HG03439 (cell line): ENCODE results near the gene PLAGL1.
"Not testable (repeated sequence)": the region's sequence is repeated elsewhere in the genome, so short reads cannot be mapped to it uniquely, and the experiment has no call there.

Source experiments
- ATAC-seq: cut with Tn5 transposase; IDR thresholded peaks from one replicate; pipeline ENCODE4 v1.9.1; 2021; ENCODE audit warnings: mild to moderate bottlenecking, moderate library complexity; ENCODE audit not compliant: unreplicated experiment

PLAGL1 gene, protein sequence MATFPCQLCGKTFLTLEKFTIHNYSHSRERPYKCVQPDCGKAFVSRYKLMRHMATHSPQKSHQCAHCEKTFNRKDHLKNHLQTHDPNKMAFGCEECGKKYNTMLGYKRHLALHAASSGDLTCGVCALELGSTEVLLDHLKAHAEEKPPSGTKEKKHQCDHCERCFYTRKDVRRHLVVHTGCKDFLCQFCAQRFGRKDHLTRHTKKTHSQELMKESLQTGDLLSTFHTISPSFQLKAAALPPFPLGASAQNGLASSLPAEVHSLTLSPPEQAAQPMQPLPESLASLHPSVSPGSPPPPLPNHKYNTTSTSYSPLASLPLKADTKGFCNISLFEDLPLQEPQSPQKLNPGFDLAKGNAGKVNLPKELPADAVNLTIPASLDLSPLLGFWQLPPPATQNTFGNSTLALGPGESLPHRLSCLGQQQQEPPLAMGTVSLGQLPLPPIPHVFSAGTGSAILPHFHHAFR

DNA sequence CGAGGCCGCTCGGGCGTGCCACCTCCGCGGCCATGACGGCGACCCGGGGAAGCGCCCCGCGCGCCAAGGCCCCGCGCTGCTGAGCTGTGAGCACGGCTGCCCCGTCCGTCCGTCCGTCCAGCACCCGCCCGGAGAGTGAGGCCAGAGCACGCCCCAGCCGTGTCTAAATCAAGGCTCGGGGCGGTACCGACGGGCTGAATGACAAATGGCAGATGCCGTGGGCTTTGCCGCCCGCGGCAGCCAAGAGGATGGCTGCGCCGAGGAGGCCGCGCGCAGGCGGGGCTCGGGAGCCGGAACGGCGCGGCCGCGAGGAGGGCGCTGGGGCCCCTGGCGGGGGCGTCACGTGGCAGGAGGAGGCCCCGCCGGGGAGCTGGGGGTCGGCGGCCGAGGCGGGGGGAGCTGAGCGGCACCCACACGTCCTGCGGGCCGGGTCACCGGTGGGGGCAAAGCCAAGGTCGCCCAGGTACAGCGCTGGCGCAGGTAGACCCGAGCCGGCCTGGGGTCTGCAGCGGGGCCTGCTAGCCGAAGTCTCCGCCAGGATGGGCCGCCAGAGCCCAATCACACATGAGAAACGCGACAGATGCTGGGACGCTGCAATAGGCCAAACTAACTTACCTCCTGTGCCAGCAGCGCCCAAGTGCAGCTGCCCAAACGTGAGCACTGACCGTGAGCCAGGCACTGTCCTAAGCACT lies at the start of gene PLAGL1:
PLAGL1 (minus strand) TSS at position 140 of the 692 bp plus-strand sequence. CDS start 60,123 bp downstream, outside the sequence.
- ATAC-seq = no peak

DNA sequence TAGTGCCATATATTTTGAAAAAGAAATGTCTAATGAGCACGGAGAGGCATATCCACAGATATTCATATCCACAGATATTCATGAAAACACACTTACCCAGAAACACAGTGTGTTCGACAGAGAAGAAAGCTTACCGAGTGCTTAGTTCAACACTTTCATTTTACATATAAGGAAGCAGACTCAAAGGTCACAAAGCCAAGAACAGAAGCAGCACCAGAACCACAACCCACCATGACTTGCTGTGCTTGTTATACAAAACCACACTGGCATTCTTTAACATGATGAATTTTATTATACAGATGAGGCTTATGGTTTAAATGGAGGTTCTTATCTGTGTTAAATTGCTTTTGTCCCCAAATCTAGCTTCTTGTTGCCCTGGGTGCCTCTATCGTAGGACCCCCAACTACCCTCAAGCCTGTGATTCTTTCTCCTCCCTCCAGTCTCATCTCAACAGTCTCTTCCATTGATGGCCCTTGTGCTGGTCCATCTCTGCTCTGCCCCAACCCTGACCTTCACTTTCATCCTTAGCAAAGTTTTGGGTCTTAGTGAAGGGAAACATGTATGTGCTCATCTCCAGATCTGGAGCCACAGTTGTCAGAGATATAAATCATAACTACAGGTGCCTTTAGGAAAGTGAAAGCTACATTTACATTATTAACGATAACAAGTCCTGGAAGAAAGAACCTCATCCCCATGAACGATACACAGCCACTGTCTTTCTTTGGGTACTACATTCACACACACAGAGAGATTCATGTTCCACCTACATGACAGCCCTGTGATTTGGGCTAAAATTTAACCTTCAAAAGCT lies 47.3 kb upstream of the PLAGL1 start:
- ATAC-seq = peak; percentile 79

DNA sequence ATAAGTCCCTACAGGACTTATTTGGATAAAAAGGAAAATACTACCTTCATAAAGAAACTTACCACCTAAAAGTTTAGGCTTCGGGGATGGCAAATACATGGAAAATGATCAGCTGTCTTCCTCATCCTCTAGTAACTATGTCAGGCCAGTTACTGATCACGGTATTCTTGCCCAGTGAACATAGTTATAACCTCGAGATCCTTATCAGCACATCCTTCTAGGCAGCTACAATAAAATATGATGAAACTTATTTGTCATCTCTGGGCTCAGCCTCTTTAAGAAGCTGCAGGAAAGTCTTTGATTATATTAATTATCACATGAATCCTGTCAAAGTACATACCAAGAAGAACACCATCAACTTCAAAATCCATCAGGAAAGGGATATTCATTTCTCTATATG lies 45.5 kb upstream of the PLAGL1 start:
- ATAC-seq = no peak

DNA sequence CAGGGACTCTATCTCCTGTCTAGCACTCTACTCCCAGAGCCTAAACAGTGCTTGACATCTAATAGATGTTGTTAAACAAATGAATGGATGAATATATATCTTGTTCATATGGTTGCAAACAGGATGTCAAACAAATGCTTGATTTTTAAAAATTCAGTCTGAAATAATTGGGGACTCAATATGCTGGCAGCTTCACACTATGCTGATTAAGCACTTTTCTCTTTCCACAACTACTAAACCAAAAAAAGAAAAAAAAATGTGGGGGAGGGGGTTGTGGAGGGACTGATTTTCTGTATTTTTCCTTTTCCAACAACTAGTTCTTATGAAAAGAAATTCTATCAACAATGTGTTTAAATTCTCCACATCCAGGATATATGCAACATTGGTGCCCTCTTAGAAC lies 44.4 kb upstream of the PLAGL1 start:
- no peak for ATAC-seq

DNA sequence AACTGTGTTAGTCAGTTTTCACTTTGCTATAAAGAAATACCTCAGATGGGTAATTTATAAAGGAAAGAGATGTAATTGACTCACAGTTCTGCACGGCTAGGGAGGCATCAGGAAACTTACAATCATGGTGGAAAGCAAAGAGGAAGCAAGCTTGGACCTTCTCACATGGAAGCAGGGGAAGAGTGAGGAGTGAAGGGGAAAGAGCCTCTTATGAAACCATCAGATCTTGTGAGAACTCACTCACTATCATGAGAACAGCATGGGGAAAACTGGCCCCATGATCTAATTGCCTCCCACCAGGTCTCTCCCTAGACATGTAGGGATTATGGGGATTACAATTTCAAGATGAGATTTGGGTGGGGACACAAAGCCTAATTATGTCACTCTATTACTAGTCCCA lies 41.3 kb upstream of the PLAGL1 start:
- ATAC-seq = no peak

DNA sequence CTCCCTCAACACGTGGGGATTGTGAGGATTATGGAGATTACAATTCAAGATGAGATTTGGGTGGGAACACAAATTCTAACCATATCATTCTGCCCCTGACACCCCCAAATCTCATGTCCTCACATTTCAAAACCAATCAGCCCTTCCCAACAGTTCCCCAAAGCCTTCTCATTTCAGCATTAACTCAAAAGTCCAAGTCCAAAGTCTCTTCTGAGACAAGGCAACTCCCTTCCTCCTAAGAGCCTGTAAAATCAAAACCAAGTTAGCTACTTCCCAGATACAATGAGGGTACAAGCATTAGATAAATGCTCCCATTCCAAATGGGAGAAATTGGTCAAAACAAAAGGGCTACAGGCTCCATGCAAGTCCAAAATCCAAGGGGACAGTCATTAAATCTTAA lies 39.6 kb upstream of the PLAGL1 start:
- no peak for ATAC-seq

DNA sequence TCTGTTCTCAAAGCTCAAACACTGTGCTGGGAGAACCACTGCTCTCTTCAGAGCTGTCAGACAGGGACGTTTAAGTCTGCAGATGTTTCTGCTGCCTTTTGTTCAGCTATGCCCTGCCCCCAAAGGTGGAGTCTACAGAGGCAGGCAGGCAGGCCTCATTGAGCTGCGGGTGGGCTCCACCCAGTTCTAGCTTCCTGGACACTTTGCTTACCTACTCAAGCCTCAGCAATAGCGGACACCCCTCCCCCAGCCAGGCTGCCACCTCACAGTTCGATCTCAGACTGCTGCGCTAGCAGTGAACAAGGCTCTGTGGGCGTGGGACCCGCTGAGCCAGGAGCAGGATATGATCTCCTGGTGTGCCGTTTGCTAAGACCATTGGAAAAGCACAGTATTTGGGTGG lies 38.6 kb upstream of the PLAGL1 start:
- ATAC-seq = not testable (repeated sequence)

DNA sequence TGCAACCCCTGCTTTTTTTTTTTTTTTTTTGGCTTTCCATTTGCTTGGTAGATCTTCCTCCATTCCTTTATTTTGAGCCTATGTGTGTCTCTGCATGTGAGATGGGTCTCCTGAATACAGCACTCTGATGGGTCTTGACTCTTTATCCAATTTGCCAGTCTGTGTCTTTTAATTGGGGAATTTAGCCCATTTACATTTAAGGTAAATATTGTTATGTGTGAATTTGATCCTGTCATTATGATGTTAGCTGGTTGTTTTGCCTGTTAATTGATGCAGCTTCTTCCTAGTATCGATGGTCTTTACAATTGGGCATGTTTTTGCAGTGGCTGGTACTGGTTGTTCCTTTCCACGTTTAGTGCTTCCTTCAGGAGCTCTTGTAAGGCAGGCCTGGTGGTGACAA lies 36.9 kb upstream of the PLAGL1 start:
- not testable (repeated sequence) for ATAC-seq

DNA sequence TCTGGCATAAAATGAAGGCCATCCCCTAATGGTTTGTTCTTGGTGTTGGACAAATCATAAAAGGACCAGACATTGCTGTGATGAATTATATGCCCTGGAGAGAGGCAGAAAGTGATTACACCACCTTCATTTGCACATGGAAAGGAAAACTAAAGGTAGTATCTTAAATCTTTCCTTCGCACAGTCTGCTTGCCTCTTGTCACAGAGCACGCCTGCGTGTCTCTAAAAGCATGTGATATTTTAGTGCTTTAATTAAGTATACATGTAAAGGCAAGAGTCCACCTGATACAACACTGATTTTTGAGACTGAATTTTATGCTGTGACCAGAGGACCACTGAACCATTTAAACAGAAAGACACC lies 28.8 kb upstream of the PLAGL1 start:
- no peak for ATAC-seq

DNA sequence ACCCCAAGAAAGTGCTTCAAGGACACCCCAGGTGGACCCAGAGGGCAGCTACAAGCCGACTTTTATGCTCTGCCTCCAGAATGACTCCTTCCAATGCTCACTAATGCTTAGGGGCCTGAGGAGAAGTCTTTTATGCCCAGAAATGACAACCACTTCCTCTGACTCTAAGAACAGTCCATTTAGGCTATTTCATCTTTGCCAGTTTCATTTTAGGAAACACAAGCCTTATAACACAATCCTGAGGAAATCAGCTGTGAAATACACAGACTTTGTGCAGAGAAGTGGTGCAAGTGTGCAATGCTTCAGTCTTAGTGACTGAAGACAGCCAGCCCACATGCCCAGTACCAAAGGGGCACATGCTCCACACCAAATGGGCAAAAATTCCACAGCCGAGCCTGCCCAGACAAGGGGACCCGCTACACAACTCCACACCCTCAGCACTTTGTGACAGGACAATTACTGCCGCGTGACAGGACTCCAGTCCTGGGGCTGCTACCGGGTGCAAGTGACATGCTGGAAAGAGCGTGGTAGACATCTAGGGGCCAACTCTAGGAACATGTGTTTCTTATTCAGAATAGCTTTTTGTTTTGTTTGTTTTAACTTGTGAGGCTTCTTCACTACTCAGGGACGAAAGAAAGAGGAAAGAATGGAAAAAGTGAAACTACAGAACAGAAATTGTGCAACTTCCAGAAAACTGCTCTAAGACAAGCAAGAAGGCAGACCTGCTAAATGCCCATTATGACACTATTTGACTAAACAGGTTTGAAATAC lies 28.2 kb upstream of the PLAGL1 start:
- ATAC-seq = no peak

DNA sequence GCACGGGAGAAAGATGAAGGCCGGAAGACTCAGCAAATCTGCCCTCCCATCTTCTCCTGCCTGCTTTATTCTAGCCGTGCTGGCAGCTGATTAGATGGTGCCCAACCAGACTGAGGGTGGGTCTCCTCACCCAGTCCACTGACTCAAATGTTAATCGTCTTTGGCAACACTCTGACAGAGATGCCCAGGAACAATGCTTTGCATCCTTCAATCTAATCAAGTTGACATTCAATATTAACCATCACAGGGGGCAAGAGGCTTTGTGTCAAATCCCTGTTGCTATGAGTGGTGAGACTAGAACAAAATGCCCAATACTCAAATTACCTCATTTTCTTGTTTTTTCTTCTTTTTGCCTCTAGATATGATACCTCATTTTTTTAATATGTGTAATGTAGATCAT lies 27.4 kb upstream of the PLAGL1 start:
- no peak for ATAC-seq

DNA sequence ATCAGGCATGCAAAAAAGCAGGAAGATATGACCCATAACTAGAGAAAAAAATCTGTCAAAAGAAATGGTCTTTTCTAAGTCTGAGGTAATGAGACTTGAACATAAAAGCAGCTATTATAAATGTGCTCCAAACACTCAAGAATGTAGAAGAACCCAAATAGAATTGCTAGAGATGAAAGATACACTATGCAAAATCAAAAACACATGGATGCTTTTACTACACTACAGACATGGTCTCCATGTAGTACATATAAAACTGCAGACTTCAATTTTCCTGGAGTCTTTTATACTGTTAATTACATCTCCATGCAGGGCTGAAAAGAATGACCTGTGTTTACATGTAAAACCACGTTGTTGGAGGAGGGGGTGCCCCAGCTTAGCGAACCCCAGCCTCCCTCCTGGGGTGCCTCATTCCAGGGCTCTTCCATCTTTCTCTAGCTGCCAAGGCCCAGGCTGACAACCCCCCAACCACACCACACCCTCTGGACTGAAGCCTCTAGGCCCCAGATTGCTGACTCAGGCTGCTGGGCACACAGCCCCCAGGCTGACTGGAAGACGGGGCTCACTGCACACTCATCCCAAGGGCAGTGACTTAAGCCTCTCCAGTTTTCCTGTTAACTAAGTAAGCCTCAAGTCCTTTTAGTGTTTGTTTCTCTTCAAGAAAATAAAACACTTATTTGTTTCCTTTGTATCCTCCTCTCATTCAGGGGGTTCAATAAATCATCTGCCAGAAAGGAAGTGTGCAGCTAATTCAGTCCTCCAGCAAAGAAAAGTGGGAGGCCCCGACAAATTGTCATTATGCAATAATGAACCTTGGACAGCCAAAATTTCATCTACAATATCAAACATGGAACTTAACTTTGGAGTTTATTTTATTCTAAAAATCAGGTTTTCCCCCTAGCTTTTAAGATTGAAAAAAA lies 26.0 kb upstream of the PLAGL1 start:
- no peak for ATAC-seq

DNA sequence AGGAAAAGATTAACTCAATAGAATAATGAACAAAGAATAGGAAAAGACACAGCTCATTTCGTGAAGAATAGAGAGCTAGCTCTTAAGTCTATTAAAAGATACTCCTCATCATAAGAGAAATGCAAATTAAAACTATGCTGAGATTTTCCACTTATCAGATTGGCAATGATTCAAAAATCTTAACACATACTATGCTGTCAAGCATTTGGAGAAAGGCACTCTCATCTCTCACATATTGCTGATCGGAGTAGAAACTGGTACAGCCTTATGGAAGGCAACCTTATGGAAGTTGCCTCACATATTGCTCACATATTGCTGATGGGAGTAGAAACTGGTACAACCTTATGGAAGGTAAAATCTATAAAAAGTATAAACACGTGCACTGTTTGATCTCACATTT lies 21.4 kb upstream of the PLAGL1 start:
- no peak for ATAC-seq

DNA sequence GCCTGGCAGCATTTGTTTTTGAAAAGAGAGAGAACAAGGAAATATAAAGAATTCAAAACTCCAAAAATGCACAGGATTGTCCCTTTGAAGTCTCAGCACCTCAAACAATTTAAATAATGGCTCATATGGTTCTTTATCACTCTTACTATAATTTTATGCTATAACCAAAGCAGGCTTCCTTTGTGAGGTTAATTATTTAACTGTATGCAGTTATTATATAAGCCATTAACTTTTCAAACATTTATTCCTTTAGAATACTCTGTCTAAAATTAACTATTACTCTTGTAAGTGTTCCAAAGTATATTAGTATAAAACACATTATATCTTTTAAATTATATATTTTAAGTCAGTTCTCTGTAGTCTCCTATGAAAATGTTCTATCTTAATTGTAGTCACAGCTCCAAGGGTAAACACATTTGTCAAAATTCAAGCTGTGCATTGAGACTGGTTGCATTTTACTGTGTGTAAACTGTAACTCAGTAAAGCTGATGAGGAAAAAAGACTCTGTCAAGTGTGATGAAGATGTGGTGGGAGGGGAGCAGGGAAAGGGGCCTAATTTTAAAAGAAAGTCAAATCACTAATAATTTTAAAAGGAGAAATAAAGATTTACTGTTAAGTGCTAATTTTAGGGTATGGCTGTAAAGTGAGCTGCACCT lies 20.0 kb upstream of the PLAGL1 start:
- no peak for ATAC-seq

DNA sequence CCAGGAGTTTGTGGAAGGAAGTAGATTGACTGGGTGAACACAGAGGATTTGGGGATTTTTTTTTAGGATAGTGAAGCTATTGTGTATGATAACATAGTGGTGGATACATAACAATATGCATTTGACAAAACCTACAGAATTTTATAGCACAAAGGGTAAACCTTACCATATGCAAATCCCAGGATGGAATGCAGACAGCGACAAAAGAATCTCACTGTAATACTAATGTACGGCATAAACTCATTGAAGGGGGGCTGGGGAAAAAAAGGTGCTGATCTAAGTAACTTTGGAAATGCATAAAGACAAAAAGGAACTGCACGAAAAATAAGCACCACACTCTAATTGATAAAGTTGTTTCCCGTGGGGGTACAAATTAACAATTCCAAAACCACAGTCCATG lies 15.2 kb upstream of the PLAGL1 start:
- no peak for ATAC-seq

DNA sequence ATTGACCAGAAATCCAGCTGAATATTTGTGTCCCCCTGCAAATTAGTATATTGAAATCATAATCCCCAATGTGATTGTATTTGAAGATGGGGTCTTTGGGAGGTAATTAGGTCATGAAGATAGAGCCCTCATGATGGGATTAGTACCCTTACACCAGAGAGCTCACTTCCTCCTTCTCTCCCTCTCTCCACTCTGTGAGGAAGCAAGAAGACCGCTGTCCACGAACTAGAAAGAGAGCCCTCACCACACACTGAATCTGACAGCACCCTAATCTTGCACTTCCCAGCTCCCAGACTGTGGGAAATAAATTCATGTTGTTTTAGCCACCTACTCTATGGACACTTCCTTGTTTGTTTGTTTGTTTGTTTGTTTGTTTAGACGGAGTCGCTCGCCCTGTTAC lies 11.9 kb upstream of the PLAGL1 start:
- no peak for ATAC-seq

DNA sequence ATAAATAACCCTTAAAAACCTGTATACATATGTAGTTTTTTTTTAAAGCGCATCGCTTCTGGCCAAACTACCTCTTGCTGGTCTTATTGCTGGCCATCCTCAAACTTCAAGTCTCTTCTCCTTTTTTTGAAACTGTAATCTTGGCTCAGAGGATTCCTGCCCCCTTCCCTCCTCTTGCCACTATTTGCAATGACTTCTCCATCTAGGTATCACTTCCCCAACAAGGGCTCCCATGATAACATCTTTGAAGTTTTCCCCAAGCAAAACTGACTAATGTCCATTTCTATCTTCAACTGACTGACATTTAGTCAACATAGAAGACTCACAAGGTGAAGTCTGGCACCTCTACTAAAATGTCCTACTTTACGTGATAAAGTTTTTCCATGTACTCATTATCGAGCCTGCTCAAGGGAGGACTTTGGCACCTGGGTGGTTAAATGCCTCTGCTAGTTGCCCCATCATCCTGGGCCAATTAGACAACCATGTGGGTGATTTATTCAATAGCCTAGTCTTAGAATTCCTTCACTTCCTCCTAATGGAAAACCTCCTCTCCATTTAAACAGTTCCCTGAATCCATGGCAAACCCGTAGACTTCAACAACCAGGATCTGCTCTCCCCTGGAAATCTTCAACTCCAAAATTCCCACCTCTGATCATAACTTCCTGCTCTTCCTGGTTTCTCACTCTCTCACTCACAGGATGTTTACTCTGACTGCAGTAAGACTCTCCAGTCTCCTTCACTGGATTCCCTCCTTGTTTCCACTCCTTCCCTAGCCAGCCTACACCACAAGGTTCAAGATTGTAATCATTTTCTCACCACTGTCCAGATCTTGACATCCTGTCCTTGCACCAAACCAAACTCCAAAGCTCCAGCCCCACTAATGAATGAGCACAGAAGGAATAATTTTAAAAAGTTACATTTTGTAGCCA lies 9.4 kb upstream of the PLAGL1 start:
- ATAC-seq = no peak

DNA sequence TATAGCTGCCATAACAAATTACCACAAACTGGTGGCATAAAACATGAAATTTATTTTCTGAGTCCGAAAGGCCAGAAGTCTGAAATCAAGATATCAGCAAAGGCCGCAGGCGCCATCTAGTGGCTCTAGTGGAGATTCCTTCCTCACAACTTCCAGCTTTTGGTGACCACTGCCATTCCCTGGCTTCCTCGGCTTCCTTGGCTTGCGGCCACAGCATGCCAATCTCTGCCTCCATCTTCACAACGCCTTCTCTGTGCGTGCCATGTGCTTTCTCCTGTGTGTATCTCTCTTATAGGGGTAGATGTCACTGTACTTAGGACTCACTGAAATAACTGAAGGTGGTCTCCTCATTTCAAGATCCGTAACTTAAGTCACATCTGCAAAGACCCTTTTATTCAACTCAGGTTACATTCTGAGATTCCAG lies 5.4 kb upstream of the PLAGL1 start:
- ATAC-seq = no peak
